Stimulated activated CD8-positive, alpha-beta memory T cell treated with anti-CD3 and anti-CD28 coated beads, Interleukin-7, amount 100 ng/mL, for 48 hours (primary cell): Measurements from ENCODE around the gene VPS45.
"Not testable (repeated sequence)": the region's sequence is repeated elsewhere in the genome, so short reads cannot be mapped to it uniquely, and the experiment has no call there.

ENCODE experiments used
- DNase-seq, 2 donors: peaks; one replicate each; pipeline ENCODE4 v3.0.0-alpha.2; 2020; ENCODE audit warnings: low read depth in 1 of 2; ENCODE audit errors: extremely low read depth in 1 of 2

Gene VPS45

DNA sequence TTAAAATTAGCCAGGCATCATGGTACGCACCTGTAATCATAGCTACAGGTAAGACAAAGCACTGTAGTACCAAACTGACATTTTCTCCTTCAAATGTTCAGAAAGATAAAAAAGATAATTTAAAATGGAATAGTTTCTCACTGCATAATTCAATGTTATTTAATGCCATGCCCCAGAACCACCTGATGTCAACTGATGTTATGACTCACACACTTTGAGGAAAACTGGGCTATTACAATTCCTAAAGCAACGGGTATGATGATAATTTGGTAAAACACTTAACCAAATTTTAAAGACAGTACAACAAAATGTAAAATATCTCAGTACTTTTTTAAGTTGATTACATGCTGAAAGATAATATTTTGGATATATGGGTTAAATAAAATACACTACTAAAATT, 59.2 kb downstream of the VPS45 start:
- no peak for DNase-seq

DNA sequence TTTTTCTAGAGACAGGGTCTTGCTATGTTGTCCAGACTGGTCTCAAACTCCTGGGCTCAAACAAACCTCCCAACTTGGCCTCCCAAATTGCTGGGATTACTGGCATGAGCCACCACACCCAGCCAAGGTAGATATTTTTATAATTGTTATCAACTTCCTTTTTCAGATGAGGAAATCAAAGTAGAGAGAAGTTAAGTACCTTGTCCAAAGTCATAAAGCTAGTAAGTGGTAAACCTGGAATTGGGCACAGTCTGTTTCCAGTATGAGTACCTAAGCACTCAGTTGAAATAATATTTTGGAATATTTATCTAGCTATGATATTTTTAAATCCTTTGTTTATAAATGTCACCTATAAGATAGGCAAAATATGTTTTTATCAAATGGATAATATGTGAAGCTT, 59.9 kb downstream of the VPS45 start:
- DNase-seq, result no peak

- DNase-seq, result peak in 1 of 2 donors; percentile 34
These were observed 60.3 kb downstream of the VPS45 start for GRCh38 chr1:150127868-150128267.

DNA sequence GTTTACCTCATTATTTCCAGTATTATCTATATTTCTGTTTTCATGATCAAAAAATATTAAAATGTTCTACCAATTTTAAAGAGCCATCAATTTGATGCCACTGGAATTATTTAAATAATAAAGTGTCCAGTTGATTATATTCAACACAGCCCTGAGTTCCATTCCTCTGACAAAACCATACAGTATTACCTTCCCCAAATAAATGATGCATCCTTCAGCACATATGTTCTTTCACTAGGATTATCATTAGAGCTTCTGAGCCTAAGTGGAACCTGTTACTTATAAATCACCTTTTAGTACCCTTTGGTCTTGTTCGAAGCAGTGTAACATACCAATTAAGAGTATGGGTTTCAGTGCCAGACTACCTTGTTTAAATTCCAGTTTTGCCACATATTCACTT, 64.8 kb downstream of the VPS45 start:
- no peak for DNase-seq

DNA sequence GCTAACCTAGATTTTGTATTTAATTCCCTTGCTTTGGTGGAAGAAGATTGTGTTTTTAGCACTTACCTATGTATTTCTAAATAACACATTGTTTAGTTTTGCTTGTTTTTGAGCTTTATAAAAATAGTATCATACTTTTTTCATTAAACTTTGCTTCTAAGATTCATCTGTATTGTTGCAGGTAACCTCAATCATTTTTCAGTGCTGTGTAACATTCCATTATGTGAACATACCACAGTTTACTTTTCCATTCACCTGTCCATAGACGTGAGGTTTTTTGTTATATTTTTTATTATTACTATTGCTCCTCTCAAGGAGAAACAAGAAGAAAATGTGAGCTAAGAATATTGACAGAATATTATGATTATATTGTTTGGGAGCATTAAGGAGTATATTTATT, 67.0 kb downstream of the VPS45 start:
- DNase-seq, result no peak

- DNase-seq, result not testable (repeated sequence)
These were observed 67.8 kb downstream of the VPS45 start for GRCh38 chr1:150135400-150135799.

DNA sequence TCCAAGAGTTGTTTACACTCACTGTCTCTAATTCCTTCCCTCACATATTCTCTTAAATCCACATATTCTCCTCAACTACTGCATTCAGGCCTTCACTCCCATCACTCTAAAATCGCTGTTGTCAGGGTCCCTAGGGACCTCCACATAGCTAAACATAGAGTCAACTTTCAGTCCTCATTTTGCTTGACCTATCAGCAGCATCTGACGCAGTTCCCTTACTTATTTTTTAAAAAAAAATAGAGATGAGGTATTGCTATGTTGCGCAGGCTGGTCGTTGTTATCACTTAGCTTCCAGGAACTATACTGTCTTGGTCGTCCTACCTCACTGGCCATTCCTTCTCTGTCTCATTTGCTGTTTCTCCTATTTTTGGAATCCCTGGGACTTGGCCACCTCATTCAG, 70.5 kb downstream of the VPS45 start:
- no peak for DNase-seq

- no peak for DNase-seq
These were observed 73.9 kb downstream of the VPS45 start for GRCh38 chr1:150141452-150141851.

DNA sequence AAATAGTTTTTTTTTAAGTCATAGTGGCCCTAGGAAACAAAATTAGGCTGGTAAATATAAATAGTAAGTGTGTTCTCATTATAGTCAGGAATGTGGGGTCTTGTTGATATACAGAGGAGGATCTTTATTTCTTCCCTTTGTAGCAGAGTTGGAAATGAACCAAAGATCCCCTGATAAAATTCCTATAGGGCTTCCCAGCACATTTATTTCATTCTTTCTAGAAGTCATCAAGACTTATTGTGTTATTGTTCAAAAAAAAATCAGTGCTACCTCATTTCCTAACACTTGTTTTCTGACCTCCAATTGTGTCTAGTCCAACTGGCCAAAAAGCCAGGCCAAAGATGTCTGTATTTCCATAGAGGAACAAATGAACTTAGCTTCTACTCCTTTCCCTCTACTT, 74.5 kb downstream of the VPS45 start:
- no peak for DNase-seq

- DNase-seq, result no peak
These were observed 77.0 kb downstream of the VPS45 start for GRCh38 chr1:150144606-150145005.

- DNase-seq, result not testable (repeated sequence)
These were observed 78.4 kb downstream of the VPS45 start for GRCh38 chr1:150146016-150146415.

DNA sequence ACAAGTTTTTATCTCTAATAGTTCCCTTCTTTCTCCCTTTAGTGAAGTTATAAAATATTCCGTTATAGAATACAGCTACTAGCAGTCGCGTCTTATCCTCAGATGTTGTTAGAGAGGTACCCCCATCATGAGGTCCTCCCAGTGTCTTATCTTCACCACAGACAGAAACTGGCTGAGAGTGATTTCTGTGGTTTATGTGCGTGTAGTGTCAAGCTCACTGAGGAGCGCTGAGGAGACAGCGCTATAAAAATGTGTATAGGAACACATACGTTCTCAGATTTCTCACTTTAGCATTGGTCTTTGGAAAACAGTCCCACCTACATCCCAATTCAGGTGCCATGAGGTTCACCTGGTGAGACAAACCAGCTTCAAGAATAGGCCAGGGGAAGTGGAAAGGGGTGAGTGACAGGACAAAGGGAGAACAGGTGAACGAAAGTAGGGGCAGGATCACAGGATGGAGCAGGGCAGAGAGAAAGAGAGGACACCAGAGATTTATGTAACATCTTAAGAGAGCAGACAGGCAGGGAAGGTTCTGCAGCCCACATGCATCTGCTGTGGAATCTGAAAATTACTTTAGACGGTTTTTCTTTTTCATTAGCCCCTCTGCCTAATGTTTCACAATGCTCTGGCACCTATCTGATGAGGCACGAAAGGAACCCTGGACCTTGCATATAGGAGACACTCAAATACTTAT, 79.4 kb downstream of the VPS45 start:
- no peak for DNase-seq

GRCh38 chr1:150148837-150149270, 81.3 kb downstream of the VPS45 start:
- DNase-seq, result no peak

DNA sequence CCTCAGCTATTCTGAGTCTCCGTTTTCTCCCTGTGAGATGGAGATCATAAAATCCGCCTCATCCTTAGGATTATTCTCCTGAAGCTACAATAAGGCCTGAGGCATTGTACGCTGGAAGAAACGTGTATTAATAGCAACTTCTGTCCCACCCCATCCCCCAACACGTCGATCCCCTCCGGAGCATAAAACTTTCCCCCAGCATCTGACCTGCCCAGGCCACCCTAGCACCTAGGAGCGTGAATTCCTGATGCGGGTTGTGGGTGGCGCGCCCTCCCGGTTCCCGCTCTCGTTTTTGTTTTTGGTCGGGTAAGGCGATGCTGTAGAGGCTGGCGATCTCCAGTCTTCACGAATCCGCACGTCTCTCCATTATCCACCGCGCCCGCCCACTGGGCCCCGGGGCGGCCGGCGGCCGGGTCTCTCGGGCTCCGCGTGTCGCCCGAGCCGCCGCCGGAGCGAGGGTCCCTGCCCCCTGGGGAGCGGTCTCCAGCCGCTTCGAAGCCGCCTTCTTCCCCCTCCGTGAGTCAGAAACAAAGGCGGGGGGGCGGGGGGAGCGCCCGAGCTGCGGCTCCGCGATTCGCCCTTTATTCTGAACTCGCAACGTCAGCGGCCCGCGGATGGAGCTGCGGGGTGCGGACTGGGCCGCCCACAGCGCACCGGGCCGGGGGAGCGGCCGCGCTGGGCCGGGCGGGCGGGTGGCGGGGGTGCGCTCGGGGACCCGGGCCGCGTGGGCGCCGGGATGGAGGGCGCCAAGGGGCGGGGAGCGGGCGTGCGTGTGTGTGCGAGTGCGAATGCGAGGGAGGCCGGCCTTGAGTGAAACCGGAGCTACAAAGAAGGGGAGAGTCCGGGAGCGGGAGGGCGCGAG, 81.9 kb downstream of the VPS45 start, which contains the start of gene PLEKHO1:
TSS of gene PLEKHO1 (plus strand) at position 646 of the 862 bp plus-strand sequence. CDS start 342 bp downstream, outside the sequence.
- DNase-seq, result peak in 1 of 2 donors; percentile 67

GRCh38 chr1:150150133-150151021, 82.8 kb downstream of the VPS45 start:
- DNase-seq, result no peak

DNA sequence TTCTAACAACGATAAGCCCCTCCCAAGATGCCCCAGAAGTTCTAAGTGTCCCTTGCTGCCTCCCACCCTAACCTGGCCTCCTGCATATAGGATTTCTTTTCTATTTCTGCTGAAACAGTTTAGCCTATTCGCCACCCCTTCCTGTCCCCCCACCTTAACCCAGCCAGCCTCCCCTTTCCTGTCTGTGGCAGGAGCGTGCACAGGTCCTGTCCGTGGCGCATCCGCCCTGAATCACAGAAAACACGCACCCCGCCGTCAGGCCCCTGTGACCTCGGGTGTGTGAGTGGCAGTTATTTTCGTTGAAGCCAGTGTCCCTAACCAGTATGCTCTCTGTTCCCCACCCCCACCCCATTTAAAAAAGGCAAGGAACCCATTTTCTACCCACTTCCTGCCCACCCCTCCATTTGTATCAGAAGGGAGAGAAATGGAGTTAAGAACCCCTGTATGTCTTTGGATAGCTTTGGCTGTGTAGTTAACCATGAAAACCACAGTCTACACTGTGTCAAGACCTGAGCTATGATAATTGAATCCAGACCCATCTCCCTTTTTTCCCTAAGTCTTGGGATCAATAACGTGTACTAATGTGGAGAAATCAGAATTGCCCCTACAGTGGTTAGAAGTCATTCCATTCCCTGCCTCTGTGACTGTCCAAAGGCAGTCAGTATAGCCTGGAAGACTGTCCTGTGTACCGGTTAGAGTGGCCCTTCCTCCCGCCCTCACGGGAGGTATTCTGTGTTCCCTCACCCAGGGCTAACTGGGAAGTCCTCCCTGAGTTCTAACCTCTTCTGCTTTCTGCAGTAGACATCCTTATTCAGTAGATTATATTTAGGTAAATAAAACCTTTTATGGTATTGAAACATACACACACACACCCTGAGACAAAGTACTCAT, 84.0 kb downstream of the VPS45 start:
- DNase-seq, result peak in 1 of 2 donors; percentile 34

- DNase-seq, result no peak
These were observed 84.6 kb downstream of the VPS45 start for GRCh38 chr1:150152182-150152536.

GRCh38 chr1:150152772-150153456, 85.3 kb downstream of the VPS45 start:
- DNase-seq, result no peak

DNA sequence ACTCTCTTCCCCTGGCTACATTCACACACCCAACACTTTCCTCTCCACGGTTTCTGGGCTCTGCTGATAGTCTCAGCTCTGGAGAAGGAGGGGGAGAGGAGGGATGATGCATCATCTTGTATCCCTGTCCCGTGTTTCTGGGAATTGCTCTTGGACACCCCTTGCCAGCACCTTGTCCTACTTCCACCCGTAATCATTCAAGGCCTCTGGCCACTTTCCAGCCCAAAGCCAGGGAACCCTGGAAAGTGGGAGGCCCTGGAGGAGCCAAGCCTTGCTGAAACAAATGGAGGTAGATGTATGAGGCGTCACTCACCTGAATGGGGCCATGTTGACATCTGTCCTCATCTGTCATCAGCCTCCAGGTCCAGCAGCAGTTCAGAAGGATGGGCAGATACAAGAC, 86.6 kb downstream of the VPS45 start:
- DNase-seq, result no peak
